ENCODE measurements around the gene CDH4. TPM values are rescaled to one million over a fixed set of nuclear protein-coding genes. Genes with fewer than 3 reads are reported as not detected.

The CDH4 gene
- total RNA-seq, 2 experiments from 2014 or later = 0.06 to 0.08 TPM

DNA sequence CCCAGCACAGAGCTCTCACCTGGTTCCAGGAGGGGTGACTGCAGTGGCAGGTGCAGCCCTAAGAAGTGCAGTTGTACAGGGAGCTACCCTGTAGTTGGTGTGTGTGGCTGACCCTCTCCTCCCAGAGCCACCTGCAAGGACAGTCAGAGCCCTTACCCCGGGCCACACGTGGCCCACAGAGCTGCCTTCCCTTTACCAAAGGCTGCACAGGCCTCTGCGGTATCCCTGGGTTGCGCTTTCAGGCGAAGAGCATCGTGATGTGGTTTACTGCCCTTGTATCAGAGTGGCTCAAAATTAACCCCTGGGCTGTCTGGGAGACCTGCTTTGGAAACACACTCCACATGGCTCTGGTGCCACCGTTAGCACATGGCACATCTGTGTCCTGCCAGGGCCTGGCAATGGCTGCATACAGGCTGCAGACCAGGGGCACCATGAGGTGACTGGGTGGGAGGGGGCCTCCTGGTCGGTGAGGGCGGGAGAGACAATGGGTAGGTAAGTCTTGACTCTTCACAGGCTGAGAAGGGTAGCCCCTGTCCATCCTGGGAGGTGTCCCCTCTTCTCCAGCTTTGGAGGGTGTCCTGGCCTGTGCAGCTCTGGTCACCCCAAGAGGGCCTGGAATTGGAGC is 81.5 kb downstream of the CDH4 start:
- H3K9me3 Mint-ChIP-seq = no peaks in the 10 kb centered on the region
- H3K4me1 Mint-ChIP-seq = no peaks in the 10 kb centered on the region
- no peak overlapping the region for H3K4me3 Mint-ChIP-seq
- no peak for DNase-seq
- no peaks in the 10 kb centered on the region for H3K27me3 Mint-ChIP-seq
- H3K27ac Mint-ChIP-seq = no peak overlapping the region
- H3K36me3 Mint-ChIP-seq = no peaks in the 10 kb centered on the region

DNA sequence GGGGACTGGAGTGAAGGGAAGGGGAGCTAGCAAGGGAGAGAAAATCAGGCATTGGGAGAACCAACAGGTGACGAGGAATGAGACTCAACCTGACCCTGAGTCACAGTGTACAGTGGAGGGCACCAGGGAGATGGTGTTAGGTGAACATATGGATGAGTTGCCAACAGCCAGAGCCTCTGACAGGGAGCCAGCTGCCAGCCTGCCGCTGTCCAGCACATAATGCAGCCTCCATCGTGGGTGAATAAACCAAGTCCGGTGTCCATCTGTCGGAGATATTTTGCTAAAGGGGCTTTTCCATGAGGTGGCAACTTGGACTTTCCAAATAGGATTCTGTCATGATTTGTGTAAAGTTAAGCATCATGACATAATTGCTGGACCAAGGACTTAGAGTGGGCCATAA is 88.1 kb downstream of the CDH4 start:
- no peak overlapping the region for H3K4me3 Mint-ChIP-seq
- no peaks in the 10 kb centered on the region for H3K36me3 Mint-ChIP-seq

GRCh38 chr20:61341605-61342004 is 89.5 kb downstream of the CDH4 start:
- H3K4me1 Mint-ChIP-seq = no peaks in the 10 kb centered on the region
- no peak overlapping the region for H3K27ac Mint-ChIP-seq
- DNase-seq = no peak
- no peaks in the 10 kb centered on the region for H3K9me3 Mint-ChIP-seq
- no peak overlapping the region for H3K4me3 Mint-ChIP-seq
- no peaks in the 10 kb centered on the region for H3K36me3 Mint-ChIP-seq
- no peaks in the 10 kb centered on the region for H3K27me3 Mint-ChIP-seq

More for the DNA sequence above, 88.1 kb downstream of the CDH4 start:
- H3K9me3 Mint-ChIP-seq = no peaks in the 10 kb centered on the region
- H3K27me3 Mint-ChIP-seq = no peaks in the 10 kb centered on the region
- DNase-seq = no peak
- no peaks in the 10 kb centered on the region for H3K4me1 Mint-ChIP-seq
- H3K27ac Mint-ChIP-seq = no peak overlapping the region

DNA sequence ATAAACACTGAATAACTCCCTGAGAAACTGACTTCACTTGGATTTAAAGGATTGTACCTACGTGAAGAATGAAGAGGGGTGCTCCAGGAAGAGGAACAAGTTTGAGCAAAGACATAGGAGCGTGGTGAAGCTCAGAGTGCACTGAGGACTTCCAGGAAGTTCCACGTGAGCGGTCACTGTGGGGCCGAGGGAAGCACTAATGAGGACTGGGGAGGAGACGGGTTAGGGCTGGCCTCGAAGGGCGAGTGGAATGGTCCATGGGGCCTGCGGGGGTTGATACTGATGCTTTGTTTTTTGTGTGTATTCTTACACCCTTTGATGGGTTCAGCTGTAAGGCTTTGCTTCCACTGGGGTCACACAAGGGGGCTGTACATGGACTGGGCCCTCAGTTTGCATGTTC is 91.9 kb downstream of the CDH4 start:
- Mint-ChIP-seq H3K27me3 (no peaks in the 10 kb centered on the region), H3K9me3 (peaks cover 2% of the 10 kb centered on the region), H3K27ac (no peak overlapping the region), H3K4me1 (no peaks in the 10 kb centered on the region), H3K36me3 (no peaks in the 10 kb centered on the region), H3K4me3 (no peak overlapping the region)
- no peak for DNase-seq

GRCh38 chr20:61345656-61346055 is 93.6 kb downstream of the CDH4 start:
- no peaks in the 10 kb centered on the region for H3K27me3 Mint-ChIP-seq
- H3K27ac Mint-ChIP-seq = no peak overlapping the region
- no peaks in the 10 kb centered on the region for H3K36me3 Mint-ChIP-seq
- peaks cover 2% of the 10 kb centered on the region for H3K9me3 Mint-ChIP-seq
- no peak overlapping the region for H3K4me3 Mint-ChIP-seq
- DNase-seq = no peak
- no peaks in the 10 kb centered on the region for H3K4me1 Mint-ChIP-seq

GRCh38 chr20:61346996-61347395 is 94.9 kb downstream of the CDH4 start:
- DNase-seq = no peak
- Mint-ChIP-seq H3K36me3 (no peaks in the 10 kb centered on the region), H3K4me3 (no peak overlapping the region), H3K27me3 (no peaks in the 10 kb centered on the region), H3K27ac (no peak overlapping the region), H3K9me3 (peaks cover 2% of the 10 kb centered on the region), H3K4me1 (no peaks in the 10 kb centered on the region)

GRCh38 chr20:61347443-61347842 is 95.4 kb downstream of the CDH4 start:
- Mint-ChIP-seq H3K4me3 (no peak overlapping the region), H3K36me3 (no peaks in the 10 kb centered on the region), H3K27ac (no peak overlapping the region), H3K27me3 (no peaks in the 10 kb centered on the region), H3K4me1 (no peaks in the 10 kb centered on the region), H3K9me3 (peaks cover 2% of the 10 kb centered on the region)
- no peak for DNase-seq

DNA sequence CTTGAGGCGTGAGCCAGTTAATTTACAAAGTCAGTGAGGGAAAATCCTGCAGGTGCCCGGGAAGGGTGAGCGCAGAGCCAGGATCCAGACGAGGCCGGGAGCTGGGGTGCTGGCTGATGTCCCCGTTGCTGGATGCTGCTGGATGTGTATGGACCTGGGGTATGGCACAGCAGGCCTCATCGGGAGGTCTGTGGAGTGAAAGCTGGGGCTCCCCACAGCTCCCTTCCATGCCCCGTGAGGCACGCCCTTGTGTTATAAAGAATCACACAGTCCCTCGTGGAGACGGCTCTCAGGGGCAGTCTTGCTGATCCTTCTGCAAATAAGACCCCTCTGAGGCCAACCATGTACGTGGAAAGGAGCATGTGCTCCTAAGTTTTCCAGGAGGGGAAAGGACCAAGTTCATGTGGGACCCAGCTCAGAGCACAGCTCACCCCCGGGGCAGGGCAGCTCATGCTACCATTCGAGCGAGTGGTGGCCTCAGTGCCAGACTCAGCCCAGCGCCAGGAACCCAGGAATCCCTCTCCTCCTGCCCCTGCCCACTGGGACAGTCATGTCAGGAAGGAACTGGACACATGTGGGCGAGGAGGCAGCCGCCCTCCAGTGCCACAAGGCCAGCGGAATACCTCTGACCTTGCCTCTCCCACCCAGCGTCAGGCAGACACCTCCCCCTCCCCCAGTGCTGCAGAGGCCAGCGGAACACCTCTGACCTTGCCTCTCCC is 97.5 kb downstream of the CDH4 start:
- no peaks in the 10 kb centered on the region for H3K4me1 Mint-ChIP-seq
- no peak for DNase-seq
- peaks cover 2% of the 10 kb centered on the region for H3K9me3 Mint-ChIP-seq
- no peak overlapping the region for H3K4me3 Mint-ChIP-seq
- H3K36me3 Mint-ChIP-seq = no peaks in the 10 kb centered on the region
- H3K27ac Mint-ChIP-seq = no peak overlapping the region
- H3K27me3 Mint-ChIP-seq = peaks cover 3% of the 10 kb centered on the region

DNA sequence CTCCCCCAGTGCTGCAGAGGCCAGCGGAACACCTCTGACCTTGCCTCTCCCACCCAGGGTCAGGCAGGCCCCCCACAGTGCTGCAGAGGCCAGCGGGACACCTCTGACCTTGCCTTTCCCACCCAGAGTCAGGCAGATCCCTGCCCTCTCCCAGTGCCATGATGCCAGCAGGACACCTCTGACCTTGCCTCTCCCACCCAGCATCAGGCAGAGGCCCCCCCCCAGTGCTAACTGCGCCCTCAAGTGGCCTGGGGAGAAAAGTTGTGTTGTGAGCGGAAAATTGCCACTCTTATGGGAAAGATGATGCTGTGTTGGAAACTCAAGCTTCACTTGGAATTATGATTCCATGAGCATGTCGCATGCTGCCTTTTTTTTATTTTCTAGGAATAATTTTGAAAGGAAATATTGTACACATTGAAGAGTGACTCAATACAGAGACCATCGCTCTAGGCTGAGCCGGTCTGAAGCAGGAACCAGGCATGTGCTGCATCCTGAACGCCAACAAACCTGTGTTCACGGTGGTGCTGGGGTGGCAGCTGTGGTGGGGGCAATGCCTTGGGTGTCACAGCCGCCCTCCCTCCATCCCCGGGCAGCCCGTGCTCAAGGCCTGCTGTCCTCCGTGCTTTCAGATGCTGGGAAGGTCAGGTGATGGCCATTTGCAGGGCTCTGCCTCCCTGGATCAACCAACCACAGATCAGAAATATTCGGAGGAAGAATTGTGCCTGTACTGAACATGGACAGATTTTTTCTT is 98.6 kb downstream of the CDH4 start:
- H3K27me3 Mint-ChIP-seq = peaks cover 4% of the 10 kb centered on the region
- no peaks in the 10 kb centered on the region for H3K4me1 Mint-ChIP-seq
- no peak overlapping the region for H3K4me3 Mint-ChIP-seq
- no peaks in the 10 kb centered on the region for H3K36me3 Mint-ChIP-seq
- H3K27ac Mint-ChIP-seq = no peak overlapping the region
- peaks cover 2% of the 10 kb centered on the region for H3K9me3 Mint-ChIP-seq
- no peak for DNase-seq

DNA sequence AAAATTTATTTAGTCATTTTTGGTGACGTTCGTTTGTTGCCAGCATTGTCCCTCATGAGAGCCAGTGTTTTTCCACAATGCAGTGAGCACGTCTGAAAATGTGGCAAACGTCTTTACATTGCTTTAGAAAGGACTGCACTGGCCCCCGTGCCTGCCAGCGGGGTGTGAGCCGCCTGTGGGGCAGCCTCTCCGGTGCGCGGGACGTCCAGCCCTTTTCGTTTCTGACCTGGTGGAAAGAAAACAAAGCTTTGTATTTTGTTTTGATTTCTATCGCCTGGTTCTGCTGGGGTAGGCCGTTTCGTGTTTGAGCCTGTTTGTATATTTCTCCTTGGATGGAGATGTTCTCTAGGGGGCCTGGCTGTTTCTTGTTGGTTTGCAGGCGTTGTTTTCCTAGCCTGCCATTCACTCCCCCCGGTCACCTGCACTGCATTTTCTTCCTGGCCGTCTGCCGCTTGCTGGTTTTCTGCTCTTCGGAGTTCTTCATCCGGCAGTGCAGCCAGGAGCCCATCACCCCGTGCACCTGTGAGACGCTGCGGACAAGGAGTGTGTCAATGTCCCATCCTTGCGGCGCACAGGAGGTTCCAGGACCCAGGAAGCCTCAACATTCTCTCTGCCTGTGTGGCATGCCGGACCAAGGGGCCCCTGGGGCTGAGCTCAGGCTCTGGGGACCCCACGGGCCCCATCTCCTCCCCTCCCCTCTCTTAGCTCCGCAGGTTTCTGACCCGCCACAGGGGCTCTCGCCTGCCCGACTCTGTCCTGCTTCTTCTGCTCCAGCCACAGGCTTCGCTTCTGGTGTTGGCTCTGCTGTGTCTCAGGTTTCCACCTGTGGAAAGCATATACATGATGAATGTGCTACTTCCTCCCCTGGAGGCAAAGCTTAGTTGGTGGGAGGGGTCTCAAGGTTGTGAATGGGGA is 100.5 kb downstream of the CDH4 start:
- peaks cover 2% of the 10 kb centered on the region for H3K9me3 Mint-ChIP-seq
- H3K4me3 Mint-ChIP-seq = no peak overlapping the region
- no peak for DNase-seq
- no peaks in the 10 kb centered on the region for H3K4me1 Mint-ChIP-seq
- no peaks in the 10 kb centered on the region for H3K36me3 Mint-ChIP-seq
- peaks cover 4% of the 10 kb centered on the region for H3K27me3 Mint-ChIP-seq
- no peak overlapping the region for H3K27ac Mint-ChIP-seq

- Mint-ChIP-seq H3K36me3 (no peaks in the 10 kb centered on the region), H3K9me3 (no peaks in the 10 kb centered on the region), H3K4me3 (no peak overlapping the region), H3K27me3 (peaks cover 4% of the 10 kb centered on the region), H3K4me1 (no peaks in the 10 kb centered on the region), H3K27ac (no peak overlapping the region)
- DNase-seq = no peak
These were observed 101.4 kb downstream of the CDH4 start for GRCh38 chr20:61353261-61354000.

GRCh38 chr20:61354001-61354390 is 101.9 kb downstream of the CDH4 start:
- H3K4me3 Mint-ChIP-seq = no peak overlapping the region
- DNase-seq = no peak
- no peaks in the 10 kb centered on the region for H3K4me1 Mint-ChIP-seq

DNA sequence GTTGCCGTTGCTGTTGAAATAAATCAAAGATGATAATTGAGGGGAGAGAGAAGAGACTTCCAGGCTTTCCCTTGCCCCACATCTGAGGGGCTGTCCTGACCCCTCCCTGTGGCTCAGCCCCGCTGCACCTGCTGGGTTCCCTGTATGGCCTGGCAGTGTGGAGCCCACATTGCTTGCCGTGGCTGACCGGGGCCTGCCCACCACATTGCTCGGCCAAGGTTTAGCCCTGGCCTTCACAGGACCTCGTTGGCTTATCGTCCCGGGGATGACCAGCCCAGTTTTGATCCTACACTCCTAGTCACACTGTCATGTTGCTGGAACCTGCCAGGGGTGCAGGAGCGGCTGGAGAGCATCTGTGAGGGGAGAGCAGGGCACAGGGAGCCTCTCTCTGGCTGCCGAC is 102.4 kb downstream of the CDH4 start:
- Mint-ChIP-seq H3K4me1 (no peaks in the 10 kb centered on the region), H3K36me3 (no peaks in the 10 kb centered on the region), H3K27me3 (peaks cover 4% of the 10 kb centered on the region), H3K27ac (no peak overlapping the region), H3K4me3 (no peak overlapping the region), H3K9me3 (no peaks in the 10 kb centered on the region)
- DNase-seq = no peak

More at GRCh38 chr20:61354001-61354390, 101.9 kb downstream of the CDH4 start:
- Mint-ChIP-seq H3K27ac (no peak overlapping the region), H3K36me3 (no peaks in the 10 kb centered on the region), H3K27me3 (peaks cover 4% of the 10 kb centered on the region), H3K9me3 (no peaks in the 10 kb centered on the region)

GRCh38 chr20:61354901-61355495 is 102.9 kb downstream of the CDH4 start:
- no peak overlapping the region for H3K27ac Mint-ChIP-seq
- DNase-seq = no peak
- H3K9me3 Mint-ChIP-seq = no peaks in the 10 kb centered on the region

More at GRCh38 chr20:61354901-61355495, 102.9 kb downstream of the CDH4 start:
- Mint-ChIP-seq H3K36me3 (no peaks in the 10 kb centered on the region), H3K27me3 (peaks cover 4% of the 10 kb centered on the region), H3K4me1 (no peaks in the 10 kb centered on the region), H3K4me3 (no peak overlapping the region)

Data from activated naive CD8-positive, alpha-beta T cell treated with anti-CD3 and anti-CD28 coated beads for 36 hours (primary cell).